ENCODE data around the gene FYCO1. TPM values are rescaled to one million over a fixed set of nuclear protein-coding genes. Genes with fewer than 3 reads are reported as not detected.

FYCO1 gene
- total RNA-seq, 1 donor from 2014 or later = 16.2 TPM

Other genes starting within 250 kb of the FYCO1 start
- gene SLC6A20, start 199.3 kb downstream of the FYCO1 start, total RNA-seq = 0.08 TPM
- 7.7 TPM for gene LZTFL1, start 153.7 kb downstream of the FYCO1 start, total RNA-seq
- gene CCR9, start 109.3 kb downstream of the FYCO1 start, total RNA-seq = 0.15 TPM
- not detected for gene CXCR6, start 52.4 kb downstream of the FYCO1 start, total RNA-seq
- gene XCR1, start 31.7 kb upstream of the FYCO1 start, total RNA-seq = not detected
- 2.3 TPM for gene CCR1, start 212.5 kb upstream of the FYCO1 start, total RNA-seq
- not detected for gene CCR3, start 246.6 kb upstream of the FYCO1 start, total RNA-seq